H1 (cell line): Measurements from ENCODE around the gene NAPA. TPM values are rescaled to one million over a fixed set of nuclear protein-coding genes. Genes with fewer than 3 reads are reported as not detected.

Experiments used
- EZH2 ChIP-seq: fragments of 200-600 bp; sonication (generic); IDR thresholded peaks from 2 replicates; pipeline ENCODE4 v1.7.1; 2012; ENCODE audit warnings: low read depth, mild to moderate bottlenecking, moderate library complexity, low read length, inconsistent platforms; ENCODE audit not compliant: severe bottlenecking
- HDAC2 ChIP-seq, 2 experiments: fragments of 300-600 bp in 1 of 2; sonication (generic) in 1 of 2; IDR thresholded peaks; 2 replicates each; pipeline ENCODE4 v1.6.1; 2011 to 2012; ENCODE audit warnings: low read depth in 2 of 2, low read length in 2 of 2, mild to moderate bottlenecking in 2 of 2, moderate library complexity in 2 of 2, borderline replicate concordance in 1 of 2, inconsistent platforms in 1 of 2
- SUZ12 ChIP-seq: fragments of 200-600 bp; sonication (generic); IDR thresholded peaks from 2 replicates; pipeline ENCODE4 v1.6.1; 2012; ENCODE audit warnings: mild to moderate bottlenecking, inconsistent platforms, low read length, moderate library complexity, mixed read lengths
- TBP ChIP-seq: IDR thresholded peaks from 2 replicates; pipeline ENCODE4 v1.6.1; 2011; ENCODE audit warnings: low read depth, low read length, improper control_type of control experiment
- polyA plus RNA-seq, 7 experiments: library from polyadenylated mRNA; depleted of rRNA in 3 of 7; stranded (reverse) in 5 of 7; unstranded in 2 of 7; fragments of >200 nt in 5 of 7; fragments of 200-250 nt in 2 of 7; gene quantifications; 1 replicate in 5 of 7; 2 replicates in 1 of 7; 4 replicates in 1 of 7; pipeline versions ENCODE4 v1.2.1 to v1.2.3, GENCODE V29; 2011 to 2013; ENCODE audit warnings: missing spikeins in 2 of 7, mixed read lengths in 2 of 7
- total RNA-seq: library from RNA; stranded (reverse); fragmentation: NEBNext Ultra II Directional; extraction: Animal tissue kit (Norgen Biotek cat#: 25700); gene quantifications from 2 replicates; pipeline ENCODE4 v1.2.1, GENCODE V29; 2021

The NAPA gene
- total and polyA plus RNA-seq, 2 of the 8 experiments (the other 6 are each of a cell fraction or from before 2014, with no cell fraction given): 58.5 to 78.2 TPM

DNA sequence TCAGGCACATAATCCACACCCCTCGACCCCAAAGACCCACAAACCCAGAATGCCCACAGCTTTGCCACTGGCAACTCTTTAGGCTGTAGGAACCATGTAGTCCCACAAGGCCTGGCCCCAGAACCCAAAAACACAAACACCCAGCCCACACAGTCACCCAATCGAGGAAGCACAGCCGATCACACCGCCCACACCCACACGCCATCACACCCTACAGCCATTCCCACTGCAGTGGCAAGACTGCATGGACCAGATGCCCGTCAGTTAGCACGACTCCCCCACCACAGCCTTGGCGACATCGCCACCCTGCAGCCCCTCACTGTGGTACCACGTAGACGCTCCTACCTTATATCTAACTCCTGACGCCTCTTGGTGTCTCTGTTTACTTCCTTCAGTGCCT is 71.5 kb downstream of the NAPA start (continued):
- TF ChIP-seq TBP: no peak
- TF ChIP-seq SUZ12: no peak
- TF ChIP-seq EZH2: no peak
- no peak for TF ChIP-seq HDAC2 (IDR thresholded peaks at IDR 0.05; ENCODE audit: borderline replicate concordance in 1 of 2, low read depth in 2 of 2, low read length in 2 of 2)
